ENCODE measurements around the gene TEKTIP1.

The TEKTIP1 gene

DNA sequence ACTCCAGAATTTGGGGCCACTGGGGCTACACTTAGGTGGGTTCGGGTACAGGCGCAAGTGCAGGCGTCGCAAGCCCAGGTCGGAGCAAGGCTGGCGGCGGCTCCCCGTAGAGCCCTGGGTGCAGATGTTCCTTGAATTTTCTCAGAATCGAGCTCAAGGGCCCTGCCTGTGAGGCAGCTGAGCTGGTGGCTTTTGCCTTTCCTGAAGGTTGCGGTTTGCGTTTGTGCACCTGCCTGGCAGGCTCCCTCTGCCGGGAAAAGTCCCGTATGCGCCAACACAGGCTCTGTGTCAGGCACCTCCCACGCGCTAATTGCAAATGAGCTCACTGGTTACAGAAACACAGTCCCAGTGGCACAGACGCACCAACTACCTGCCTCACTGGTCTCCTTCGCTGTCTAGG lies 44.4 kb upstream of the TEKTIP1 start:
- no peak for TF ChIP-seq CTCF (IDR thresholded peaks at IDR 0.05; ENCODE audit: insufficient read depth, missing control alignments)
- FAIRE-seq: no peak
- no peak for DNase-seq (ENCODE audit: insufficient read length, low spot score)

- TF ChIP-seq CTCF (IDR thresholded peaks at IDR 0.05; ENCODE audit: insufficient read depth, missing control alignments): no peak
- no peak for FAIRE-seq
- DNase-seq (ENCODE audit: insufficient read length, low spot score): no peak
Observed at GRCh38 chr19:3496392-3497273, 42.3 kb upstream of the TEKTIP1 start.

- no peak for FAIRE-seq
- TF ChIP-seq CTCF (IDR thresholded peaks at IDR 0.05; ENCODE audit: insufficient read depth, missing control alignments): no peak
Observed at GRCh38 chr19:3497757-3498520, 41.0 kb upstream of the TEKTIP1 start.

GRCh38 chr19:3499738-3500428 lies 39.1 kb upstream of the TEKTIP1 start:
- no peak for TF ChIP-seq CTCF (IDR thresholded peaks at IDR 0.05; ENCODE audit: insufficient read depth, missing control alignments)
- no peak for DNase-seq (ENCODE audit: insufficient read length, low spot score)
- FAIRE-seq: no peak

More at GRCh38 chr19:3497757-3498520, 41.0 kb upstream of the TEKTIP1 start:
- DNase-seq (ENCODE audit: insufficient read length, low spot score): no peak

DNA sequence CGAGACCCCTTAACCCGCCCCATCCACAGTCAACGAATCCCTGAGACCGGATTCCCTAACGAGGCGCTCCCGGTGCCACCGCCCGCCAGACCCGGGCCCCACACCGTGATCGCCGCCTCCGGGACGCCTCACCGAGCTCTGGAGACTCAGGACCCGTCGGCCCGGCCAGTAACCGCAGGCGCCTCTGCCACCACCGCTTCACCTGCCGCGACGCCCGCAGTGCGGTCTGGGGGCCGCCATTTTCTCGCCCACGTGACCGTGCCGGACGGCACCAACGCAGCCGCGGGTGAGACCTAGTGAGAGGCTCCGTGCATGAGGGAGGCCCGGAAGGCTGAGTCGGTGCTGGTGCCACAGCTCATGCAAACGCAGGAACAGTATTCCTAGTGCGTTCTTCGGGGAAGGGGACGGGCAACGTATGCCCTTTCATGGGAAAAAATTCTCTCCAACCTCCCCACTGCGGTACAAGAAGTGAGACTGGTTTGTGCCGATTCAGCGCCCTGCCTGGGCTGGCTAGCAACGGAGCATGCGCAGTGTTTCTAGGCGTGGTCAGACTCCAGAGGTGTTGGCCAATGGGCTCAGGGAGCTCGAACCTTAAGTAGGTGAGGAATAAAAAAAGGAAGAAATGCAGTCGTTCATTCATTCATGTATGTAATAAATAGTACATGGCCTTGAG lies 38.4 kb upstream of the TEKTIP1 start, which contains the start of gene DOHH:
Gene DOHH (minus strand): TSS at position 246 of the 673 bp plus-strand sequence. CDS start 3,860 bp downstream, outside the sequence.
- DNase-seq (ENCODE audit: insufficient read length, low spot score) (peak; percentile 99), FAIRE-seq (peak; percentile 64)

More for the DNA sequence above, 38.4 kb upstream of the TEKTIP1 start, which contains the start of gene DOHH:
- no peak for TF ChIP-seq CTCF (IDR thresholded peaks at IDR 0.05; ENCODE audit: insufficient read depth, missing control alignments)
